ENCODE results near the gene RBMS2.

- TF ChIP-seq, protein P1, sequence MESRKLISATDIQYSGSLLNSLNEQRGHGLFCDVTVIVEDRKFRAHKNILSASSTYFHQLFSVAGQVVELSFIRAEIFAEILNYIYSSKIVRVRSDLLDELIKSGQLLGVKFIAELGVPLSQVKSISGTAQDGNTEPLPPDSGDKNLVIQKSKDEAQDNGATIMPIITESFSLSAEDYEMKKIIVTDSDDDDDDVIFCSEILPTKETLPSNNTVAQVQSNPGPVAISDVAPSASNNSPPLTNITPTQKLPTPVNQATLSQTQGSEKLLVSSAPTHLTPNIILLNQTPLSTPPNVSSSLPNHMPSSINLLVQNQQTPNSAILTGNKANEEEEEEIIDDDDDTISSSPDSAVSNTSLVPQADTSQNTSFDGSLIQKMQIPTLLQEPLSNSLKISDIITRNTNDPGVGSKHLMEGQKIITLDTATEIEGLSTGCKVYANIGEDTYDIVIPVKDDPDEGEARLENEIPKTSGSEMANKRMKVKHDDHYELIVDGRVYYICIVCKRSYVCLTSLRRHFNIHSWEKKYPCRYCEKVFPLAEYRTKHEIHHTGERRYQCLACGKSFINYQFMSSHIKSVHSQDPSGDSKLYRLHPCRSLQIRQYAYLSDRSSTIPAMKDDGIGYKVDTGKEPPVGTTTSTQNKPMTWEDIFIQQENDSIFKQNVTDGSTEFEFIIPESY (IDR thresholded peaks at IDR 0.05; ENCODE audit: borderline replicate concordance, low read depth) = no peak
- no peak for TF ChIP-seq GABPA (IDR thresholded peaks at IDR 0.05; ENCODE audit: low read depth)
- TF ChIP-seq, protein P2, sequence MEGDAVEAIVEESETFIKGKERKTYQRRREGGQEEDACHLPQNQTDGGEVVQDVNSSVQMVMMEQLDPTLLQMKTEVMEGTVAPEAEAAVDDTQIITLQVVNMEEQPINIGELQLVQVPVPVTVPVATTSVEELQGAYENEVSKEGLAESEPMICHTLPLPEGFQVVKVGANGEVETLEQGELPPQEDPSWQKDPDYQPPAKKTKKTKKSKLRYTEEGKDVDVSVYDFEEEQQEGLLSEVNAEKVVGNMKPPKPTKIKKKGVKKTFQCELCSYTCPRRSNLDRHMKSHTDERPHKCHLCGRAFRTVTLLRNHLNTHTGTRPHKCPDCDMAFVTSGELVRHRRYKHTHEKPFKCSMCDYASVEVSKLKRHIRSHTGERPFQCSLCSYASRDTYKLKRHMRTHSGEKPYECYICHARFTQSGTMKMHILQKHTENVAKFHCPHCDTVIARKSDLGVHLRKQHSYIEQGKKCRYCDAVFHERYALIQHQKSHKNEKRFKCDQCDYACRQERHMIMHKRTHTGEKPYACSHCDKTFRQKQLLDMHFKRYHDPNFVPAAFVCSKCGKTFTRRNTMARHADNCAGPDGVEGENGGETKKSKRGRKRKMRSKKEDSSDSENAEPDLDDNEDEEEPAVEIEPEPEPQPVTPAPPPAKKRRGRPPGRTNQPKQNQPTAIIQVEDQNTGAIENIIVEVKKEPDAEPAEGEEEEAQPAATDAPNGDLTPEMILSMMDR (IDR thresholded peaks at IDR 0.05) = no peak
- no peak; the same call in none of the 2 replicates for TF ChIP-seq POLR2AphosphoS5 (IDR thresholded peaks at IDR 0.05; ENCODE audit: low read depth, low read length)
- no peak for TF ChIP-seq FOXM1 (IDR thresholded peaks at IDR 0.05; ENCODE audit: low read depth)
- TF ChIP-seq REST (IDR thresholded peaks at IDR 0.05; ENCODE audit: low read depth, low read length) = 0 out of 2 replicates have a peak, but pooled peaks have one; percentile 4
- no peak for TF ChIP-seq TEAD4 (IDR thresholded peaks at IDR 0.05; ENCODE audit: borderline replicate concordance, insufficient read depth)
- TF ChIP-seq, protein P3, sequence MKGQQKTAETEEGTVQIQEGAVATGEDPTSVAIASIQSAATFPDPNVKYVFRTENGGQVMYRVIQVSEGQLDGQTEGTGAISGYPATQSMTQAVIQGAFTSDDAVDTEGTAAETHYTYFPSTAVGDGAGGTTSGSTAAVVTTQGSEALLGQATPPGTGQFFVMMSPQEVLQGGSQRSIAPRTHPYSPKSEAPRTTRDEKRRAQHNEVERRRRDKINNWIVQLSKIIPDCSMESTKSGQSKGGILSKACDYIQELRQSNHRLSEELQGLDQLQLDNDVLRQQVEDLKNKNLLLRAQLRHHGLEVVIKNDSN (IDR thresholded peaks at IDR 0.05; ENCODE audit: borderline replicate concordance, low read depth) = no peak
- TF ChIP-seq MXI1 (IDR thresholded peaks at IDR 0.05; ENCODE audit: low read depth, low read length) = peak; percentile 59
- TF ChIP-seq JUND (IDR thresholded peaks at IDR 0.05) = no peak
These were observed 114.4 kb downstream of the RBMS2 start for GRCh38 chr12:56635806-56636674.
